GM10266 (cell line): ENCODE measurements around the gene IPCEF1.
A peak's percentile ranks its signal among the peaks of the same experiment; 100 is the strongest.

ENCODE experiments used
- DNase-seq: peaks from one replicate; pipeline ENCODE4 v3.0.0; 2012; ENCODE audit errors: extremely low spot score
- TF ChIP-seq, protein P1 (sequence below): IDR thresholded peaks from 2 replicates; pipeline ENCODE4 v1.5.1; 2012; ENCODE audit warnings: mild to moderate bottlenecking, low read depth; ENCODE audit not compliant: control insufficient read depth, insufficient read depth; ENCODE audit errors: missing control alignments

The IPCEF1 gene

GRCh38 chr6:154161689-154162088 is 194.9 kb downstream of the IPCEF1 start:
- peak; percentile 18 for DNase-seq
- TF ChIP-seq, protein P1, sequence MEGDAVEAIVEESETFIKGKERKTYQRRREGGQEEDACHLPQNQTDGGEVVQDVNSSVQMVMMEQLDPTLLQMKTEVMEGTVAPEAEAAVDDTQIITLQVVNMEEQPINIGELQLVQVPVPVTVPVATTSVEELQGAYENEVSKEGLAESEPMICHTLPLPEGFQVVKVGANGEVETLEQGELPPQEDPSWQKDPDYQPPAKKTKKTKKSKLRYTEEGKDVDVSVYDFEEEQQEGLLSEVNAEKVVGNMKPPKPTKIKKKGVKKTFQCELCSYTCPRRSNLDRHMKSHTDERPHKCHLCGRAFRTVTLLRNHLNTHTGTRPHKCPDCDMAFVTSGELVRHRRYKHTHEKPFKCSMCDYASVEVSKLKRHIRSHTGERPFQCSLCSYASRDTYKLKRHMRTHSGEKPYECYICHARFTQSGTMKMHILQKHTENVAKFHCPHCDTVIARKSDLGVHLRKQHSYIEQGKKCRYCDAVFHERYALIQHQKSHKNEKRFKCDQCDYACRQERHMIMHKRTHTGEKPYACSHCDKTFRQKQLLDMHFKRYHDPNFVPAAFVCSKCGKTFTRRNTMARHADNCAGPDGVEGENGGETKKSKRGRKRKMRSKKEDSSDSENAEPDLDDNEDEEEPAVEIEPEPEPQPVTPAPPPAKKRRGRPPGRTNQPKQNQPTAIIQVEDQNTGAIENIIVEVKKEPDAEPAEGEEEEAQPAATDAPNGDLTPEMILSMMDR: no peak

DNA sequence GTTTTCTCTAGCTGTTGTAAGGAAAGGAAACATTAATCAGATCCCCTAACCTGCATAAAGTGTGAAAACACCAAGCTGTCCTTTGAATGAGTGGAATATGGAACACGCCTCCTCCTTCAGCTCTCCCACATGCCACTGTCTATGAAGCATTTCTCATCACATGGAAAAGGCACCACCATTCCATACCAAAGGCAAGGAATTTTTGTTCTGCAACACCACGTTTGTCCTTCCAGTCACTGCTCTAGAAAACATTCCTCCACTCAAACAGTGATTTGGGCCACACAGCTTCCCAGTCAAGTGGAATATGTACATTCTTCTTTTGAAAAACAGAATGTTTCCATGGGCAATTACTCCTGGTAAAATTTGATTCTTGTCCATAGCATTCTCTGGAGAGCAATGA is 197.5 kb downstream of the IPCEF1 start:
- TF ChIP-seq, protein P1: no peak
- no peak for DNase-seq

- DNase-seq: no peak
- TF ChIP-seq, protein P1: no peak
Measured at GRCh38 chr6:154157706-154158105, 198.9 kb downstream of the IPCEF1 start.

GRCh38 chr6:154157082-154157481 is 199.5 kb downstream of the IPCEF1 start:
- DNase-seq: peak; percentile 29
- TF ChIP-seq, protein P1: no peak

- TF ChIP-seq, protein P1: peak; percentile 80
- peak; percentile 32 for DNase-seq
Measured at GRCh38 chr6:154156135-154156896, 200.3 kb downstream of the IPCEF1 start.

DNA sequence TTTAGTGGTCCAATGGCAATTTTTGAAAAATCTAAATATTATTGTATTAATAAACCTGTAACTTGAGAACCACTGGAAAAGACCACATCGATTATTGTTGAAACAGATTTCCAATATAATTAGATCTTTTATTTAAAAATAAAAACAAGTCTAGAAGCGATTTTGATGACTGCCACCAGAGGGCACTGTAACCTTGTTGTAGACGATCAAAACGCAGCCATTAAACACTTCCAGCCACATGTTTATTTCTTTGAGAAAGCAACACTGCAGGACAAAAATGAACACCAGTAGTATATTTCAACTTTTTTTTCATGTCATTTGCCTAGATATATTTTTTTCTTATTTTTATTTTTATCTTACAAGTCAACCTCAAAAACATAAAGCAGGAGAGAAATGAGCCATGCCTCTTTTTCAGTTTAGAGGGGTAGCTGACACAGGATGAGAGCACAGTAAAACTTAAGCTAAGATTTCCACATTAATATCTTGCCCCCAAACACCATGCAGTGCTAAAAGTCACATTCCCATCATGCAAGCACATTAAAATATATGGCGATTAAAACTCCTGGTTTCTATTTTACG is 202.1 kb downstream of the IPCEF1 start:
- DNase-seq: peak; percentile 12

DNA sequence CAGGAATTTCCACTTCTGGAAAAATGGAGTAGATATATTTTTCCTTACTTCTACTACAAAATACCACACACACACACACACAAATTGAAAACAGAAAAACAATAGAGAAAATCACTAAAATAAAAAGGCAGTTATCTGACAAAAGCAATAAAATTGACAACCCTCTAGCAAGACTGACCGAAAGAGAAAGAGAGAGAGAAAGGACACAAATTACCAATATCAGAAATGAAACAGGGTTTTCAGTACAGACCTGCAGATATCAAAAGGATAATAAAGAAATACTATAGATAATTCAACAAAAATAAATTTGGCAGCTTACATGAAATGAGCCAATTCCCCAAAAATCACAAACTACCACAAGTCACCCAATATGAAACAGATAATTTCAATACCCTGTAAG is 212.8 kb downstream of the IPCEF1 start:
- no peak for DNase-seq
- TF ChIP-seq, protein P1: no peak

More for the DNA sequence above, 202.1 kb downstream of the IPCEF1 start:
- TF ChIP-seq, protein P1: peak; percentile 57
